Endodermal cell (in vitro differentiated cells): ENCODE data around the gene MASP2. TPM values are rescaled to one million over a fixed set of nuclear protein-coding genes. Genes with fewer than 3 reads are reported as not detected.

Experiments
- DNase-seq: peaks from one replicate; pipeline ENCODE4 v3.0.0-alpha.2; 2017
- H3K27ac ChIP-seq: 2 replicates; pipeline ENCODE4 v1.5.1; 2013; ENCODE audit warnings: mild to moderate bottlenecking, low read depth, low read length, moderate library complexity
- H3K27me3 ChIP-seq: 2 replicates; pipeline ENCODE4 v1.6.1; 2013; ENCODE audit warnings: mild to moderate bottlenecking, low read length, moderate library complexity; ENCODE audit not compliant: insufficient read depth, control insufficient read depth, poor library complexity, severe bottlenecking
- H3K36me3 ChIP-seq: 2 replicates; pipeline ENCODE4 v1.7.0; 2013; ENCODE audit warnings: mild to moderate bottlenecking, low read length, moderate library complexity; ENCODE audit not compliant: control insufficient read depth, insufficient read depth
- H3K4me1 ChIP-seq: one replicate; pipeline ENCODE4 v1.7.0; 2013; ENCODE audit warnings: low read length; ENCODE audit not compliant: control insufficient read depth, insufficient read depth
- H3K4me3 ChIP-seq: 2 replicates; pipeline ENCODE4 v1.5.1; 2013; ENCODE audit warnings: mild to moderate bottlenecking, low read length, moderate library complexity
- H3K9ac ChIP-seq: 2 replicates; pipeline ENCODE4 v1.6.1; 2013; ENCODE audit warnings: mild to moderate bottlenecking, low read length, moderate library complexity; ENCODE audit not compliant: poor library complexity, severe bottlenecking; ENCODE audit errors: extremely low read depth
- H3K9me3 ChIP-seq: 2 replicates; pipeline ENCODE4 v1.6.1; 2013; ENCODE audit warnings: mild to moderate bottlenecking, low read length, moderate library complexity; ENCODE audit not compliant: control insufficient read depth
- H3K27ac Mint-ChIP-seq: 2 replicates; pipeline ENCODE4 v1.8.0; 2020; ENCODE audit warnings: mixed read lengths
- H3K27me3 Mint-ChIP-seq: 2 replicates; pipeline ENCODE4 v1.8.0; 2021; ENCODE audit warnings: mild to moderate bottlenecking, mixed read lengths; ENCODE audit not compliant: insufficient read depth
- H3K36me3 Mint-ChIP-seq: 2 replicates; pipeline ENCODE4 v1.8.0; 2020; ENCODE audit warnings: low read depth, mixed read lengths
- H3K4me1 Mint-ChIP-seq: 2 replicates; pipeline ENCODE4 v1.8.0; 2020; ENCODE audit warnings: mixed read lengths
- H3K4me3 Mint-ChIP-seq: 2 replicates; pipeline ENCODE4 v1.8.0; 2020; ENCODE audit warnings: mild to moderate bottlenecking, moderate library complexity, mixed read lengths
- H3K9me3 Mint-ChIP-seq: 2 replicates; pipeline ENCODE4 v1.8.0; 2020; ENCODE audit warnings: mild to moderate bottlenecking, mixed read lengths
- CTCF ChIP-seq: fragments of 200-600 bp; sonication (generic); conservative IDR thresholded peaks from 2 replicates; pipeline ENCODE4 v1.5.0; 2021; ENCODE audit warnings: antibody characterized with exemption, mild to moderate bottlenecking
- WGBS, 2 experiments: methylation state at CpG; one replicate each; pipeline versions ENCODE4 v1.1.5 to v1.1.7; 2013; ENCODE audit warnings: missing lambda C conversion rate in 2 of 2, mixed read lengths in 1 of 2; ENCODE audit not compliant: insufficient coverage in 1 of 2, insufficient read length in 1 of 2; 5-methylcytosine and 5-hydroxymethylcytosine counted together
- total RNA-seq, 2 donors: library from RNA; stranded (reverse); fragmentation: NEBNext Ultra II Directional in 1 of 2; extraction: Animal tissue kit (Norgen Biotek cat#: 25700) in 1 of 2; gene quantifications; 2 replicates in 1 of 2; 3 replicates in 1 of 2; pipeline ENCODE4 v1.2.1, GENCODE V29; 2021

MASP2 gene
- total RNA-seq, 2 donors from 2014 or later = 0.51 TPM; not detected in 1

GRCh38 chr1:11067716-11068599 is 20.9 kb upstream of the MASP2 start:
- 94% methylated on average over 12 to 18 of the region's 18 CpGs for WGBS, 2 experiments
- H3K27ac ChIP-seq = no peak overlapping the region
- no peaks in the 10 kb centered on the region for H3K4me1 Mint-ChIP-seq
- no peaks in the 10 kb centered on the region for H3K9me3 ChIP-seq
- H3K4me3 Mint-ChIP-seq = no peak overlapping the region
- H3K27ac Mint-ChIP-seq = no peak overlapping the region
- no peak overlapping the region for H3K9ac ChIP-seq
- no peaks in the 10 kb centered on the region for H3K9me3 Mint-ChIP-seq
- DNase-seq = no peak
- H3K27me3 Mint-ChIP-seq = no peaks in the 10 kb centered on the region
- no peaks in the 10 kb centered on the region for H3K27me3 ChIP-seq
- H3K4me3 ChIP-seq = no peak overlapping the region
- no peak for TF ChIP-seq CTCF
- H3K36me3 ChIP-seq = peaks cover 90% of the 10 kb centered on the region
- H3K36me3 Mint-ChIP-seq = peaks cover 80% of the 10 kb centered on the region
- no peaks in the 10 kb centered on the region for H3K4me1 ChIP-seq

GRCh38 chr1:11065796-11066195 is 18.8 kb upstream of the MASP2 start:
- no peak overlapping the region for H3K9ac ChIP-seq
- peaks cover 84% of the 10 kb centered on the region for H3K36me3 ChIP-seq
- H3K27me3 ChIP-seq = no peaks in the 10 kb centered on the region
- Mint-ChIP-seq H3K27ac (no peak overlapping the region), H3K36me3 (peaks cover 67% of the 10 kb centered on the region), H3K9me3 (no peaks in the 10 kb centered on the region), H3K4me1 (peaks cover 2% of the 10 kb centered on the region), H3K4me3 (no peak overlapping the region), H3K27me3 (no peaks in the 10 kb centered on the region)
- WGBS, 2 experiments = 100% methylated on average over 1 of the region's 1 CpG; no CpG with 5 or more reads in 1 of the 2 experiments
- DNase-seq = no peak
- no peaks in the 10 kb centered on the region for H3K4me1 ChIP-seq
- H3K27ac ChIP-seq = no peak overlapping the region
- TF ChIP-seq CTCF = no peak
- no peak overlapping the region for H3K4me3 ChIP-seq
- H3K9me3 ChIP-seq = no peaks in the 10 kb centered on the region

GRCh38 chr1:11064942-11065341 is 17.9 kb upstream of the MASP2 start:
- Mint-ChIP-seq H3K27ac (no peak overlapping the region), H3K4me1 (peaks cover 5% of the 10 kb centered on the region), H3K27me3 (no peaks in the 10 kb centered on the region), H3K4me3 (no peak overlapping the region), H3K36me3 (peaks cover 60% of the 10 kb centered on the region), H3K9me3 (no peaks in the 10 kb centered on the region)
- no peak for DNase-seq
- Histone ChIP-seq H3K4me3 (no peak overlapping the region), H3K4me1 (no peaks in the 10 kb centered on the region), H3K27me3 (no peaks in the 10 kb centered on the region), H3K9ac (no peak overlapping the region), H3K27ac (no peak overlapping the region), H3K9me3 (no peaks in the 10 kb centered on the region), H3K36me3 (peaks cover 77% of the 10 kb centered on the region)
- no peak for TF ChIP-seq CTCF
- WGBS, 2 experiments = 96 to 97% methylated on average over 3 of the region's 3 CpGs
